ENCODE data around the gene KIF2A. TPM values are rescaled to one million over a fixed set of nuclear protein-coding genes. Genes with fewer than 3 reads are reported as not detected.

Gene KIF2A
- total RNA-seq, 2 experiments from 2014 or later, result 151 to 204 TPM

DNA sequence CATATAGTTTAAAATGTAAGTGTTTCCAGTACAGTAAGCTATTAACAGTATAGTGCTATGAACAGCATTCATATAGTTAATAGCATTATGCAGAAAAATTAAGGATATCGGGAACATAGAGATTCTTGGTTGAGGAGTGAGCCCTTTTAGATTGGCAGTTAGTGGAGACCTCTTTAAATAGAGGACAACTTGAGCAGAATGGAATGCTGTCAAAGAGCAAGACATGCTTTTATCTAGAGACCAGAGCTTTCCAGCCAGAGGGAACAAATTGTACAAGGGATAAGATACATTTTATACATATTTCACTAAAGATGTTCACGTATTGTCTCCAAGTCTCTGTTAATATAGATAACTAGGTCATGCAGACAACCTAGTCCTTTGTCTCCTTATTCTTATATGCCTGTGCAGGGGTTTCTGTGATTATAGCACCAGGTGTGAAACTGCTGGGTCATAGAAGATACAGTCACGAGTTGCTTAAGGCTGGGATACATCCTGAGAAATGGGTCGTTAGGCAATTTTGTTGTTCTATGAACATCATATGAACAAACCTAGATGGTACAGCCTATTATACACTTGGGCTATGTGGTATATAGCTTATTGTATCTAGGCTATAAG is 112.6 kb downstream of the KIF2A start:
- POLR2A ChIA-PET, result no interaction called here
- CTCF ChIA-PET, result interaction anchor here (0.8 to 1.1 kb wide), 4 partner anchors 12 to 15 kb away, joined by 3 to 5 read pairs (median 3); partner anchors contain the start of gene DIMT1
- no peak overlapping the region for H3K27ac Mint-ChIP-seq
- H3K4me3 Mint-ChIP-seq, result no peak overlapping the region
- H3K9me3 Mint-ChIP-seq, result no peaks in the 10 kb centered on the region
- no peak for DNase-seq
- H3K36me3 Mint-ChIP-seq (ENCODE audit: low read depth), result peaks cover 3% of the 10 kb centered on the region
- H3K4me1 Mint-ChIP-seq, result peaks cover 17% of the 10 kb centered on the region
- H3K27me3 Mint-ChIP-seq, result no peaks in the 10 kb centered on the region

DNA sequence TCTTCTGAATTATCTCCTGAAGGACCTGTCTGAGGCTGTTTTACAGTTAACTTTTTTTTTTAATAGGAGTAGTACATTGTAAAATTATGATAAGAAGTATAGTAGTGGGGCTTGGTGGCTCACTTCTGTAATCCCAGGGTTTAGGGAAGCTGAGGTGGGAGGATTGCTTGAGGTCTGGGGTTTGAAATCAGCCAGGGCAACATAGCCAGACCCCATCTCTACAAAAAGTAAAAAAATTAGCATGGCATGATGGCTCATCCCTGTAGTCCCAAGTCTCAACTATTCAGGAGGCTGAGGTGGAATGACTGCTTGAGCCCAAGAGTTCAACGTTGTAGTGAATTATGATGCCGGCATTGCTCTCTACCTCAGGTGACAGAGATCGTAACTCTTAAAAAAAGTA is 113.6 kb downstream of the KIF2A start:
- DNase-seq, result no peak
- Mint-ChIP-seq H3K36me3 (ENCODE audit: low read depth) (peaks cover 3% of the 10 kb centered on the region), H3K9me3 (no peaks in the 10 kb centered on the region), H3K4me3 (no peak overlapping the region), H3K27ac (no peak overlapping the region), H3K4me1 (peaks cover 8% of the 10 kb centered on the region), H3K27me3 (no peaks in the 10 kb centered on the region)
- POLR2A ChIA-PET, result no interaction called here
- CTCF ChIA-PET, result interaction anchor here (0.6 kb wide), 1 partner anchor 235 kb away, joined by 3 read pairs; no protein-coding TSS in a partner anchor

DNA sequence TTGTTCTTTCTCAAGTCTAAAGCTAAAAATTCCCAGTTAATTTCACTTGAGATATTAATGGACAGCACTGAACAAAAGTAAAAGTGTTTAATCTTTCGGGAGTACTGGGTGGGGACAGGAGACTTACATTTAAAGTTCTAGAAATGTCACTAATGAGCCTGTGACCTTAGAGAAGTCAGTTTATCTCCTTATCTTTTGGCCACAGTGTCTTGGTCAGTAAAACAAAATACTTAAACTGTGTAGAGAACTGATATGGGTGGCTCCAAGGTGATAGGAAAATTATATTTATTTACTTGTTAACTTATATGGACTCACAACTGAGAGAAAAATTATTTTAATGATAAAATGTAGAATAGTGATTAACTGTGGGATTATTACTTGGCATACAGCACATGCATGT is 115.4 kb downstream of the KIF2A start:
- CTCF ChIA-PET, result interaction anchor here (0.9 to 1.8 kb wide), 3 partner anchors 9 to 12 kb away, joined by 3 to 8 read pairs (median 4); partner anchors contain the start of gene IPO11
- Mint-ChIP-seq H3K4me3 (no peak overlapping the region), H3K9me3 (no peaks in the 10 kb centered on the region), H3K27ac (no peak overlapping the region), H3K27me3 (no peaks in the 10 kb centered on the region), H3K4me1 (peaks cover 5% of the 10 kb centered on the region), H3K36me3 (ENCODE audit: low read depth) (peaks cover 3% of the 10 kb centered on the region)
- POLR2A ChIA-PET, result no interaction called here
- no peak for DNase-seq

DNA sequence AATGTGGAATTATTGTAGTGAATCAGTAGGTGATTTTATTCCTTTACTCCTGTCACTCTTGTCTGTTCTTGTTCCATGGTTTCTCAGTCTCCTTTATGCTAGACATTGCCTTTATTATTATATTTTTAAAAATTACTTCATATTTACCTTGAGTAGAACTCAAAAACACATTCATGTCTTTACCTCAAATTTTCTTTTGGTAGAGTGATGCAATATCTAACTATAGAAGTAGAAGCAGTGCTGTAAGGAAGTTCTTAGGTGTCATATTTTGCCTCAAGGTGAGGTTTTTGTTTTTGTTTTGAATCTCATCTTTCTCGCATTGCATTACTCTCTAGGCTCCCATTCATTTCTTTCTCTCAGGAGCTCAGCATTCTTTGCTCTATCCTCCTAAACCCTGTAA is 118.8 kb downstream of the KIF2A start:
- ChIA-PET POLR2A (no interaction called here), CTCF (no interaction called here)
- peaks cover 5% of the 10 kb centered on the region for H3K4me1 Mint-ChIP-seq
- DNase-seq, result no peak
- H3K27me3 Mint-ChIP-seq, result no peaks in the 10 kb centered on the region
- no peak overlapping the region for H3K27ac Mint-ChIP-seq
- no peaks in the 10 kb centered on the region for H3K36me3 Mint-ChIP-seq (ENCODE audit: low read depth)
- no peaks in the 10 kb centered on the region for H3K9me3 Mint-ChIP-seq
- no peak overlapping the region for H3K4me3 Mint-ChIP-seq

DNA sequence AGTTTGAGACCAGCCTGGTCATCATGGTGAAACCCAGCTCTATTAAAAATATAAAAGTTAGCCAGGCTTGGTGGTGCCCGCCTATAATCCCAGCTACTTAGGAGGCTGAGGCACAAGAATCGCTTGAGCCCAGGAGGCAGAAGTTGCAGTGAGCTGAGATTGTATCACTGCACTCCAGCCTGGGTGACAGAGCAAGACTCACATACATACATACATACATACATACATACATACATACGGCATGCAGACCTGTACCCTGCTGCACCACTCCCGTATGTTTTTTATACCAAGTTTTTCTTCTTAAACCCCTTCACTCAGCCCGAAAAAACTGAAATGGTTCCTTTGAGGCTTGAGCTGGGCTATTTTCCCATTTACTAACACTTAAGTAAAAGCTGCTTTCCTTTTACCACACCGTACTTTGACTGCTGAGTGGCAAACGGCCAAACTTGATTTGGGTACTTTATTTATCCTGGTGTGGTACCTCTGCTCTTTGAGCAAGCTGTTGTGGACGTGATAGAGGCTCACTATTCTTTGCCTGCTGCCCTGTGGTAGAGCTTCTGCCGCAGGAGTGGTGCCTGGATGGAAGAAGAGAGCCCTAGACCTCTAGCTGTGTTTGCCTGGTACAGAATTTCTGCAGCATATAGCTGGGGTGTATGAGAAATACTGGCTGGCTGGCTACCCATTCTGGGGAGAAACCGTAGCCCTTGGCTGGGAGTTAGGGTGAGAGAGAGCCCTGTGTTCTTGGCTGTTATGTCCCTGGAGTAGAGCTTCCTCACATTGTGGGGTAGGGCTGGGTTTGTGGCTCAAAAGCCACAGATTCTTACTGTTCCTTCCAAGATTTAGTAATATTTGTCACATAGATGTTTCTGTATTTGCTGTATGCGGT is 126.0 kb downstream of the KIF2A start:
- H3K27me3 Mint-ChIP-seq, result no peaks in the 10 kb centered on the region

DNA sequence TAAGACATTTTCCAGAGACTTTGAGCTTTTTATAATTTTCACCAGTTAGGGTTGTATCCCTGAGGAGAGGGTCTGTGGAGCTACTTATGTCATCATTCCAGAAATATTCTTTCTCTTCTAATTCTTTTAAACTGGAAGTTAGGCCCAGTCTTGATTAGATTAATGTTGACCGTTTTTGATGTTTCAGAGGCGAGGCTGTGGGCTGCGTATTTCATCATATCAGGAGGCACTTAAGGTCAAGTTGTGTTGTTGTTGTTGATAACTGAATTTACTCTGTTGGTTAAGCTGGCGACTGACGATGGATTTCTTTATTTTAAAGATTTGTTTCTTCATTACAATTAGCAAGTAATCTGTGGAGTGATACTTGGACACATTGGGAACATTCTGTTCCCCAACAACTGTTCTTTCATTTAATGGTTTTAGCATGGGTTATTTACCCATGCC is 126.6 kb downstream of the KIF2A start:
- Mint-ChIP-seq H3K36me3 (ENCODE audit: low read depth) (no peaks in the 10 kb centered on the region), H3K27ac (no peak overlapping the region), H3K27me3 (no peaks in the 10 kb centered on the region), H3K4me3 (no peak overlapping the region), H3K9me3 (no peaks in the 10 kb centered on the region), H3K4me1 (peaks cover 10% of the 10 kb centered on the region)
- POLR2A ChIA-PET, result no interaction called here
- no peak for DNase-seq
- CTCF ChIA-PET, result interaction anchor here (0.7 to 1.6 kb wide), 3 partner anchors 11 to 21 kb away, joined by 3 to 4 read pairs (median 4); no protein-coding TSS in a partner anchor

More for the DNA sequence above, 126.0 kb downstream of the KIF2A start:
- DNase-seq, result no peak
- Mint-ChIP-seq H3K36me3 (ENCODE audit: low read depth) (no peaks in the 10 kb centered on the region), H3K4me1 (peaks cover 10% of the 10 kb centered on the region), H3K4me3 (no peak overlapping the region), H3K9me3 (no peaks in the 10 kb centered on the region), H3K27ac (peak overlapping the region; percentile 9)
- ChIA-PET POLR2A (no interaction called here), CTCF (interaction anchor here (0.7 to 2.8 kb wide), 7 partner anchors 8 to 27 kb away, joined by 3 to 8 read pairs (median 4); no protein-coding TSS in a partner anchor)

Other genes with a start within 250 kb of the KIF2A start
- gene DIMT1, start 97.7 kb downstream of the KIF2A start, total RNA-seq, result 10 to 100 TPM; 21.5 to 25.5 TPM
- 10 to 100 TPM; 27.3 to 29.9 TPM for gene IPO11, start 106.6 kb downstream of the KIF2A start, total RNA-seq